Pulmonary artery endothelial cell (primary cell): ENCODE data around the gene SETD7. TPM values are rescaled to one million over a fixed set of nuclear protein-coding genes. Genes with fewer than 3 reads are reported as not detected.
"Not testable (repeated sequence)": the region's sequence is repeated elsewhere in the genome, so short reads cannot be mapped to it uniquely, and the experiment has no call there.

Experiments
- DNase-seq: peaks from one replicate; pipeline ENCODE4 v3.0.0-alpha.2; 2011; ENCODE audit warnings: low read depth, low spot score
- total RNA-seq: library from RNA; depleted of rRNA; stranded (reverse); fragments of >200 nt; gene quantifications from 2 replicates; pipeline ENCODE4 v1.2.3, GENCODE V29; 2014

SETD7 gene
- total RNA-seq, 1 donor from 2014 or later, result 64.5 TPM

- not testable (repeated sequence) for DNase-seq
Measured at GRCh38 chr4:139468756-139469155, 87.3 kb downstream of the SETD7 start.

- DNase-seq, result no peak
Measured at GRCh38 chr4:139465922-139466321, 90.1 kb downstream of the SETD7 start.

- not testable (repeated sequence) for DNase-seq
Measured at GRCh38 chr4:139464512-139464911, 91.5 kb downstream of the SETD7 start.

GRCh38 chr4:139461022-139461628 is 94.9 kb downstream of the SETD7 start:
- no peak for DNase-seq

GRCh38 chr4:139460565-139460964 is 95.5 kb downstream of the SETD7 start:
- no peak for DNase-seq

GRCh38 chr4:139458999-139459398 is 97.0 kb downstream of the SETD7 start:
- no peak for DNase-seq

- no peak for DNase-seq
Measured at GRCh38 chr4:139458543-139458942, 97.5 kb downstream of the SETD7 start.

- DNase-seq, result no peak
Measured at GRCh38 chr4:139457318-139457717, 98.7 kb downstream of the SETD7 start.

- no peak for DNase-seq
Measured at GRCh38 chr4:139455126-139455538, 100.9 kb downstream of the SETD7 start.

GRCh38 chr4:139454111-139455045 is 101.6 kb downstream of the SETD7 start, which contains the start of gene RAB33B:
RAB33B (plus strand) TSS chr4:139454121; CDS start chr4:139454196, 75 bp downstream.
- no peak for DNase-seq

GRCh38 chr4:139453371-139454110 is 102.5 kb downstream of the SETD7 start:
- peak; percentile 92 for DNase-seq

- peak; percentile 32 for DNase-seq
Measured at GRCh38 chr4:139453041-139453370, 103.0 kb downstream of the SETD7 start.

GRCh38 chr4:139451997-139452396 is 104.0 kb downstream of the SETD7 start:
- no peak for DNase-seq

GRCh38 chr4:139450586-139450985 is 105.4 kb downstream of the SETD7 start:
- no peak for DNase-seq

GRCh38 chr4:139447078-139447477 is 108.9 kb downstream of the SETD7 start:
- DNase-seq, result not testable (repeated sequence)

Other genes with a start within 250 kb of the SETD7 start
- gene RAB33B, start 102.1 kb downstream of the SETD7 start, total RNA-seq, result 27.8 and 29.7 TPM in 2 replicates
- gene MGST2, start 109.6 kb upstream of the SETD7 start, total RNA-seq, result 36.0 and 60.2 TPM in 2 replicates